VCaP (cell line): ENCODE results near the gene LOXL3.
A peak's percentile ranks its signal among the peaks of the same experiment; 100 is the strongest.

Source experiments
- H3K27ac ChIP-seq: fragments of 450-650 bp; 2 replicates; pipeline ENCODE4 v1.5.1; 2017
- TF ChIP-seq, protein P1 (sequence below): fragments of 450-650 bp; conservative IDR thresholded peaks from 2 replicates; pipeline ENCODE4 v1.5.1; 2017; ENCODE audit warnings: mild to moderate bottlenecking, moderate library complexity

Gene LOXL3

DNA sequence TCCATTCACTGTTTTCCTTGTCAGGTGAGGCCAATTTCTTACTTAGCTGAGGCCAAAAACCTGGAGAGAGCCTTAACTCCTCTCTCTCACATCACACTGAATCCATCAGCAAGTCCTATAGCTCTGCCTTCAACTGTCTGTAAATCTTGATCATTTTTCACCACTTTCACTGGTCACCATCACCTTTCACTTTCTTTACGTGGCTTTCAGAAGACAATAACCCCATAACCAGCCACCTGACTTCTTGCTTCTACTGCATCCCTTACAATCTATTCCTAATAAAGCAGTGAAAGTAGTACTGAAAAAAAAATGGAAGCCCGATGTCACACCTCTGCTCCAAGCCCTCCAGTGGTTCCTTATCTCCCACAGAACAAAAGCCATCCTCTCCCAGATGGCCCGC, 7.7 kb downstream of the LOXL3 start:
- H3K27ac ChIP-seq: no peak overlapping the region
- TF ChIP-seq, protein P1, sequence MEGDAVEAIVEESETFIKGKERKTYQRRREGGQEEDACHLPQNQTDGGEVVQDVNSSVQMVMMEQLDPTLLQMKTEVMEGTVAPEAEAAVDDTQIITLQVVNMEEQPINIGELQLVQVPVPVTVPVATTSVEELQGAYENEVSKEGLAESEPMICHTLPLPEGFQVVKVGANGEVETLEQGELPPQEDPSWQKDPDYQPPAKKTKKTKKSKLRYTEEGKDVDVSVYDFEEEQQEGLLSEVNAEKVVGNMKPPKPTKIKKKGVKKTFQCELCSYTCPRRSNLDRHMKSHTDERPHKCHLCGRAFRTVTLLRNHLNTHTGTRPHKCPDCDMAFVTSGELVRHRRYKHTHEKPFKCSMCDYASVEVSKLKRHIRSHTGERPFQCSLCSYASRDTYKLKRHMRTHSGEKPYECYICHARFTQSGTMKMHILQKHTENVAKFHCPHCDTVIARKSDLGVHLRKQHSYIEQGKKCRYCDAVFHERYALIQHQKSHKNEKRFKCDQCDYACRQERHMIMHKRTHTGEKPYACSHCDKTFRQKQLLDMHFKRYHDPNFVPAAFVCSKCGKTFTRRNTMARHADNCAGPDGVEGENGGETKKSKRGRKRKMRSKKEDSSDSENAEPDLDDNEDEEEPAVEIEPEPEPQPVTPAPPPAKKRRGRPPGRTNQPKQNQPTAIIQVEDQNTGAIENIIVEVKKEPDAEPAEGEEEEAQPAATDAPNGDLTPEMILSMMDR: no peak

DNA sequence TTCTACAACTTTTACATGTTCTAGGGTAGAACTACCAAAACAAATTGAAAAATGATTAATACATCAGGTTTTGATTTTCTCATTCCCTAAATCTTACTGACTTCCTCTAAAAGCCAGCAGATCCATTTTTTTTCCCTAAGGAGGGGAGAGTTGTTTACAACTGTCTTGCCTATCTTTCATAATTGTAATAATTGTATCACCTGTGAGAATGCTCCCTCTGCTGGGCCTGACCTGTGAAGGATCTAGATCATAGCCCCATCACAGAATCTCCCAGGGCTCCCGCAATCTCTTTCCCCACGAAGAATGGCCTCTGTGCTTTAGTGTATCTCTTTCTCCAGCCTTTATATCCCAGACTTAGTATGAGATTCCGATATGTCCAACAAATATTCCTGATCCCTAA, 9.1 kb downstream of the LOXL3 start:
- no peak overlapping the region for H3K27ac ChIP-seq
- TF ChIP-seq, protein P1: peak; percentile 61

DNA sequence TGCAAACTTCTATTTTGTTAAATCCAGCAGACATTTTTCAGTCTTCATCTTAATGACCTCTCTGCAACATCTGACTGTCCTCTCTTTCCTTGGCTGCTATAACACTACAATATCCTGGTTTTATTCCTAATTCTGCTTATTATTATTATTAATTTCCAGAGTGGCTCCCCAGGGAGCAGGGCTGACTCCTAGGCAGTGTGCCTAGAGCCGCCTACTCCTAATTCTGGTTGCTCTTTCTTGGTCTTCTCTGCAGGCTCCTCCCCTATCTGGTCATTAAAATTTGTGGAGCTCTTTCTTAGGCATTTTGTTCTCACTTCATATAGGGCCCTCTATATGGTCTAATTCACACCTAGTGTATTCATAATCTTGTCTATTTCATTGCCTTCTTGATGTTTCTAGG, 10.8 kb downstream of the LOXL3 start:
- no peak overlapping the region for H3K27ac ChIP-seq
- TF ChIP-seq, protein P1: no peak

DNA sequence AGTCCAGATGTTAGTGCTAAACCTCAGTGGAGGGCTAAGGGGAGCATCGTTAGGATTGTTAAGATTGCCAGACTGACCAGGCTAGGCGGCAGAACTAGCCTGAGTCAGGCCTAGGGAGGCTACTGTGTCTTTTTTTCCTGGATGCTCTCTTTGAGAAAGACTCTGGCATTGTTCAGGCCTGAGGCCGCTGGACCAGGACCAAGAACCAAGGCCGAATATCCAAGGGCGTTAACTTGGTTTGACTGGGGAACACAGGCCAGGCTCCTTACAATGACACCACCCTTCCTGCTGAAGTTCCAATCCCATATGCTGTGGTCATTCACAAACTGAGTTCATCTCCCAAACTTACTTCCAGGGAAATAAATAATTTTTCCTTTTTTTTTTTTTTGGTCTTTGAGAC, 13.5 kb downstream of the LOXL3 start:
- TF ChIP-seq, protein P1: no peak
- H3K27ac ChIP-seq: no peak overlapping the region

DNA sequence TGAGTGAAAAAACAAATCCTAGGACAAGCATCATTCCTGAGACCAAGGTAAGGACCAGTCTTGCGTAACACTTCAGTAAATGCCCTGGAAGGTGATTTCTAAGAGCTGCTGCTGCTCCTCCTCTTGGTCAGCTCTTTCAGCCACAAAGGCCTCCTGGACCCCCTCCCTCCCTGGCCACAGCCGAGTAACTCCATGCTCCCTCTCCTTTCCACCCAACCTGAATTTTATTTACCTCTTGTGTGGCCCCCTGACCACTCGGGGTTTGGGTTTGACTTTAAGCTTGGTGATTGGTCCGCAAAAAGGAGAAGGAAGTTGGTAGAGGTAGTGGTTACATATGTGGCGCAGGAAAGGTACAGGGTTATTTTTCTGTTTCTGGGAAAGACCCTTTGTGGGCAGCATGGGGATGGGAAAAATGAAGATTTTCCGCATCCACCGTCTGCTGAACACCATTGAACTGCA, 14.8 kb downstream of the LOXL3 start:
- H3K27ac ChIP-seq: no peak overlapping the region
- TF ChIP-seq, protein P1: no peak

DNA sequence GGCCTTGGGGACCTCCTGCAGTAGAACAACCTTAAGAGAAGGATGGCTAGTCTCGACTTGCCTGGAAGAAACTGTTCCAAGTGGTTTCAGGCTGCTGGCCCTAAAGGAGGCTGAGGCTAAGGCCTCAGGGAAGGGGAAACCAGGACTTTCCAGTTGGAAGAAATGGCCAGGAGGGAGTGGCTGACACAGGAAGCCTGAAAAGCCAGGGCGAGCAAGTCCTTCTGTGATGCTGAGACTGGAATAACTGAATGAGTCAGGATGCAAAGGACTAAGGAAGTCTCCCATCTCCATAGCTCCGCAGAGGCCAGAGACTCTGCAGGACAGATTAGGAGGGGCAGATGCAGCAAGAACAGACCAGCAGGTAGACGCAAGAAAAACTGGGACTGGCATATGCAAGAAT, 16.6 kb downstream of the LOXL3 start:
- H3K27ac ChIP-seq: no peak overlapping the region
- TF ChIP-seq, protein P1: no peak

DNA sequence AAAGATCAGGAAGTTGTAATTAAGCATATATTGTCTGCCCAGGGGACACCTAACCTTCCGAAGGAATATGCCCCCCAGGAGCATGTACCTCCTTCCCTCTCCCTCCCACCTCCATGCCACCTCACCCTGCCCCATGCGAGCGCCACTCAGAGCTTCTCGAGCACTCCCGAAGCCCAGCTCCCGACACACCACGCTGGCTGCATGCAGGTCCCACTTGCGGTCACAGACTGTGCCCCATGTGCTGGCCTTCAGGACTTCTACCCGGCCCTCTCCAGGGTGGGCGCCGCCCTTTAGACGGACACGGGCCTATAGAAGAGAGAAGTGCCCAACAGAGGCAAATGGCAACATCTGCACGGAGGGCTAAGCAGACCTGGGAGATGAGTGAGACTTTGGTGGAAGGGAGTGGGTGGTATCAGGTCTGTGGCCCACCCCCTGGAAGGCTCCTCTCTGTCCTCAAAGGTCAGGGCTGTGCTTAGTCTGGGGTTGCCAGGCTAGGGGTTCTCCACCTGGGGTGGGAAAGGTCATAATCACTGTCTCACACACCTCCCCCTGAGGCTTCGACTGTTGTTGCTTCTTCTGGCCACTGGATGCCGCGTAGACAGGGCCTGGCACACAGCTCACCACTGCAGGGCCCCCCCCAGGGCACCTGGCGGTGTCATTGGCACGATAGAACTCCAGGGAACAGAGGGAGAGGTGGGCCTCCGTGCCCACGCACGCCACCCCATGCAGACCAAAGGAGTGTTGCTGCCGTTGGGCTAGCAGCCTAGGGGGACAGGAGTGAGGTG, 17.4 kb downstream of the LOXL3 start:
- TF ChIP-seq, protein P1: no peak
- no peak overlapping the region for H3K27ac ChIP-seq
